ENCODE results near the gene KAT2A.

KAT2A gene

DNA sequence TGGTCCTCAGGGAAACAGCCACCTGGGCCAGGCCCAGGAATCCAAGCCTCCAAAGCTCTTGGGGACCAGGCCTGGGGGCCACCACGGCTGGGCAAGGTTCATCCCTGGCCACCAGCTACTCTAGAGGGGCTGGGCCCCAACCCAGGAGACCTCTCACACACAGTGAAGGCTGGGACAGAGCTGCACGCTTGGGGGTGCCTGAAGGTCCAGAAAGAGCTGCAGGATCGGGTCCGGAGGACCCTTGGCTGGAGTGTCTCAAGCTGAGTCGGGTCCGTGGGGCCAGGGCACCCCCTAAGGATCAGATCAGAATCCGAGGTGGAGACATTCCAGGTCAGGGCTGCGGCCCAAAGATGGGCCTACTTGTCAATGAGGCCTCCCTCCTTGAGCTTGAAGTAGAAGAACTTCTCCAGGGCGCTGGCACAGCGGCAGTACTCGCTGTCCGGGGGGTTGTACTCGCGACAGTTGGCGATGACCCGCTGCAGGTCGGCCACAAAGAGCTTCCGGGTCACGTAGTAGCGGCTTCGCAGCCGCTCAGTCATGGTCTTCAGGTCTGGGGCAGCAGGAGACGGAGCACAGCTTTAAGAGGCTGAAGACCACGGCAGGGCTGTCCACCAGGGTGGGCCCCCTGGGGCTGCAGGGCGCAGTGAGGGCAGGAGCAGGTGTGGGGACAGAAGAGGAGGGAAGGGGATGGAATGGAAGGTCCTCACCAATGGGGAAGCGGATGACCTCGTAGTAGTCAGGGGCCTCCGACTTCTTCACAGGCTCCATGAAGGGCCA is 7.7 kb downstream of the KAT2A start:
- TF ChIP-seq, protein P1, sequence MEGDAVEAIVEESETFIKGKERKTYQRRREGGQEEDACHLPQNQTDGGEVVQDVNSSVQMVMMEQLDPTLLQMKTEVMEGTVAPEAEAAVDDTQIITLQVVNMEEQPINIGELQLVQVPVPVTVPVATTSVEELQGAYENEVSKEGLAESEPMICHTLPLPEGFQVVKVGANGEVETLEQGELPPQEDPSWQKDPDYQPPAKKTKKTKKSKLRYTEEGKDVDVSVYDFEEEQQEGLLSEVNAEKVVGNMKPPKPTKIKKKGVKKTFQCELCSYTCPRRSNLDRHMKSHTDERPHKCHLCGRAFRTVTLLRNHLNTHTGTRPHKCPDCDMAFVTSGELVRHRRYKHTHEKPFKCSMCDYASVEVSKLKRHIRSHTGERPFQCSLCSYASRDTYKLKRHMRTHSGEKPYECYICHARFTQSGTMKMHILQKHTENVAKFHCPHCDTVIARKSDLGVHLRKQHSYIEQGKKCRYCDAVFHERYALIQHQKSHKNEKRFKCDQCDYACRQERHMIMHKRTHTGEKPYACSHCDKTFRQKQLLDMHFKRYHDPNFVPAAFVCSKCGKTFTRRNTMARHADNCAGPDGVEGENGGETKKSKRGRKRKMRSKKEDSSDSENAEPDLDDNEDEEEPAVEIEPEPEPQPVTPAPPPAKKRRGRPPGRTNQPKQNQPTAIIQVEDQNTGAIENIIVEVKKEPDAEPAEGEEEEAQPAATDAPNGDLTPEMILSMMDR (IDR thresholded peaks at IDR 0.05; ENCODE audit: low read depth, low read length, missing control alignments), result no peak
- no peak overlapping the region for H3K4me3 ChIP-seq (replicated peaks; ENCODE audit: low read depth, low read length)
- no peak for DNase-seq (ENCODE audit: extremely low read depth, low read depth)

DNA sequence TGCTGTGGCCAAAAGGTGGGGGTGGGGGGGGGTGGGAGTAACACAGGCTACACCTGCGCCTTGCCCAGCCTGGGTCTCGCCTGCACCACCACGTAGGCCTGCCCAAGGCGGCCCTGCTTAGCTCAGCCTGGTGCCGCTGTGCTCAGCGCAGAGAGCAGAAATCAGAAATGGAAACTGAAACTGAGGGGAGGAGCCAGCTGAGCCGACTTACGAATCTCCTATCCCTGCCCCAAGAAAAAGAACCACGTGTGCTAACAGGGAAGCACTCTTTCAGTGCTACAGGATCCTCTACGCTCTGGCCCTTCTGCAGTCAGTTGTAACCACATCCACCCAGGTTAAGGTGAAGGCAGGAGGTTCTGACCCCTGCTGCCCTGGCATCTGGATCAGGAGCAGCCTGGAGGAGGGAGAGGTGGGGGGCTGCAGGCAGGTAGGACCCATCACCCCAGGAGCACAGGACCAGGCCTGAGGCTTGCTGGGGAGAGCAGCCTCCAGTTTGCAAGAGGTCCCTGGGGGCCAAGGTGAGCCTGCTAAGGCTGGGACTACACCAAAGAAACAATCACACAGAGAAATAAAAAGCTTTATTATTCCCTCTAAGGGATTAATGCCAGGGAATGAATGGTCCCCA is 8.5 kb downstream of the KAT2A start, which contains the start of gene DHX58:
Gene DHX58 (minus strand): TSS at position 163 of the 625 bp plus-strand sequence. CDS start 822 bp downstream, outside the sequence.
- peak within 1 kb of the TSS; percentile 41 for H3K4me3 ChIP-seq (replicated peaks; ENCODE audit: low read depth, low read length)
- DNase-seq (ENCODE audit: extremely low read depth, low read depth), result peak; percentile 66
- TF ChIP-seq, protein P1 (IDR thresholded peaks at IDR 0.05; ENCODE audit: low read depth, low read length, missing control alignments), result no peak

DNA sequence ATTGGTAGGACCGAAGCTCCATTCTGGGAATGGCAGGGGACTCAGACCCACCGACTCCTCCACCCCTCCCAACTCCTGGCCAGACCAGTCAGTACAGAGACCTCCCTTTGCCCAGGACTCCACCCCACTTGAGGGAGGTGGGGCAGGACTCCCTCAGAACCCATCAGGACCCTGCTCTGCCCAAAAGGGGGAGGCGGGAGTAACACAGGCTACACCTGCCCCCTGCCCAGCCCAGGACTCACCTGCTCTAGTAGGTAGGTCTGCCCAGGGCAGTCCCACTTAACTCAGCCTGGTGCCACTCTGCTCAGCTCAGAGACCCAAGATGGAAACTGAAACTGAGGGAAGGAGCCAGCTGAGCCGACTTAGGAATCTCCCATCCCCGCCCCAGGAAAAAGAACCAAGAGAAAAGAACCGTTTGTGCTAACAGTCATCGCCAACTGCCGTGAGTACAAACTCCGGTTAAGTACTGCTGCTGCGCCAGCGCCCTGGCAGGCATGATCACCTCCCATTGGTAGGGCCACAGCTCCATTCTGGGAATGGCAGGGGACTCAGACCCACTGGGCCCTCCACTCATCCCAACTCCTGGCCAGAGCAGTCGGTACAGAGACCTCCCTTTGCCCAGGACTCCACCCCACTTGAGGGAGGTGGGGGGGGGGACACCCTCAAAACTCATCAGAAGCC is 9.2 kb downstream of the KAT2A start:
- DNase-seq (ENCODE audit: extremely low read depth, low read depth), result no peak
- peak overlapping the region; percentile 41 for H3K4me3 ChIP-seq (replicated peaks; ENCODE audit: low read depth, low read length)
- TF ChIP-seq, protein P1 (IDR thresholded peaks at IDR 0.05; ENCODE audit: low read depth, low read length, missing control alignments), result no peak

DNA sequence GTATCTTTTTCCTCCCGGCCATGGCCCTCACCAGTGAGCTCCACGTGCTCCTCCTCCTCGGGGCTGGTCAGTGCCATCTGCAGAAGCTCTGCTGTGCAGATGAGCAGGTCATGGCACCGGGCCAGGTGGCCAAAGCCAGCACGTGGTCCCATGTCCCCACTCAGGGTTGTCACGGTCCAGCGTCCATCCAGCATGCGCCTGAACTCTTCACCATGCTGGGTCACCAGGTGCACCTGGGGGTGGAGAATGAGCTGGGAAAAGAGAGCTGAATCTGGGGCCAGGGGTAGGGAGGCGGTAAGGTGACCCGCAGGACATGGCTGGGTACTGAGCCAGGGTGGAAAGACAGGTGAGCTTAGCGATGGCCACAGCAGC is 9.9 kb downstream of the KAT2A start:
- H3K4me3 ChIP-seq (replicated peaks; ENCODE audit: low read depth, low read length), result no peak overlapping the region
- DNase-seq (ENCODE audit: extremely low read depth, low read depth), result no peak
- TF ChIP-seq, protein P1 (IDR thresholded peaks at IDR 0.05; ENCODE audit: low read depth, low read length, missing control alignments), result no peak

DNA sequence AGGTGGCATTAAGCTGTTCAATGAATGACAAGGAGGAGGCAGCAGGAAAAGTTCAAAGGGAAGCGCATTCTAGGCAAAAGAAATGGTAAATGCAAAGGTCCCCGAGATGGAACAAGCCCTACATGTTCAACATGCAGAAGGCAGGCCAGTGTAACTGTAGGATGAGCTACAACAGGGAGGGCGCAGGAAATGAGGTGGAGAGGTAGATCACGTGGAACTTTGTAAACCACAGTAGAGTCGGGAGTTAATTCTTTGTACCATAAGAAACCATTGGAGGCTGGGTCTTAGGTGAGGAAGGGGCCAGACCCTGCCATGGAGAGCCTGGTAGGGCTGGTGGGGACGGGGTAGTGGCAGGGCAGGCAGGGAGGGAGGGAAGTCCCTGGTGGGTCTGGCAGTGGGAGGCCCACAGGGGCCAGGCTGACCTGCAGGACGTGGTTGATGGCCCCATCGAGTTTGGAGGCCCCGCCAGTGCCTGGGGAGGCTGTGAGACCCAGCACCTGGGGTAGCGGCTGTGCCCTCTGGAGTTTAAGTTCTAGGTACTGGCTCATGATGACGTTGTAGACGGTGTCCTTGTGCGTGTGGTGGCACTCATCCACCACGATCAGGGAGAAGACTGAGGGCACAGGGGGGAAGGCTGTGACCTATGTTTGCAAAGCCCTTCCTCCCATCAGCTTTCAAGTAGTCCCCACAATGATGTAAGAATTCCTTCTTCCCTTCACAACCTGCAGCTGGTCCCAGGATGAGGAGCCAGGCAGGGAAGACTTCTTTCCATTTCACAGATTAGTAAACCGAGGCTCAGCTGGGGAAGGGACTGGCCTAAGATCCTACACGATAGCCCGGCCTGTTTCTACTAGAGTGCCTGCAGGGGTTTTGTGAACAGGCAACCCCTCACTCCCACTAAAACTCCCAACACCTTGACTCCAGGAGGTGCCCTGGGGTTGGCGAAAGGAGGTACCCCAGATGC is 10.6 kb downstream of the KAT2A start:
- TF ChIP-seq, protein P1 (IDR thresholded peaks at IDR 0.05; ENCODE audit: low read depth, low read length, missing control alignments), result no peak
- no peak overlapping the region for H3K4me3 ChIP-seq (replicated peaks; ENCODE audit: low read depth, low read length)
- no peak for DNase-seq (ENCODE audit: extremely low read depth, low read depth)

DNA sequence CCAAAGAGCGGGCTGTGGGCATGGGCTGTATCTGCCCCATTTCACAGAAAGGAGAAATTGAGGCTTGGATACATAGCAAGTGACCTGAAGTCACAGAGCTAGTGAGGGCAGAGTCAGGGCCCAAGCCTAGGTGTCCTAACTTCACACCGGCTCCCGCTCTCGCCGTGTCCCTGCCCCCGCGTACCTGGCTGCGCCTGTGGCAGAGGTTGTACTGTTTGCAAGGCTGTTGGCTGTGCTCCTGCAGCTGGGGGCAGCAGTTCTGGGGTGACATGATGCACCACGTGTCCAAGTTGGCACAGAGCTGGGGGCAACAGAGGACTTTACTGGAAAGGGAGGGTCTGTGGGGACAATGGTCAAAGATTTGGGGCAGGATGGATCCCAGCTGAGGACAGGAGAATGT is 12.1 kb downstream of the KAT2A start:
- TF ChIP-seq, protein P1 (IDR thresholded peaks at IDR 0.05; ENCODE audit: low read depth, low read length, missing control alignments), result no peak
- no peak for DNase-seq (ENCODE audit: extremely low read depth, low read depth)
- no peak overlapping the region for H3K4me3 ChIP-seq (replicated peaks; ENCODE audit: low read depth, low read length)

All from HFF-Myc (cell line).